Loucy (cell line): ENCODE data around the gene CACNA2D3.

ENCODE experiments used
- CTCF ChIP-seq: fragments of 200-600 bp; sonication (generic); conservative IDR thresholded peaks from 2 replicates; pipeline ENCODE4 v1.5.1; 2014; ENCODE audit warnings: mild to moderate bottlenecking, antibody characterized with exemption, low read length
- EZH2phosphoT487 ChIP-seq: fragments of 200-600 bp; IDR thresholded peaks from 2 replicates; pipeline ENCODE4 v1.6.1; 2018; ENCODE audit warnings: antibody characterized with exemption, mild to moderate bottlenecking, moderate library complexity, borderline replicate concordance

GRCh38 chr3:54270816-54271526 is 148.6 kb downstream of the CACNA2D3 start:
- TF ChIP-seq CTCF = no peak
- no peak for TF ChIP-seq EZH2phosphoT487
